K562 (cell line): ENCODE results near the gene GALNT12. TPM values are rescaled to one million over a fixed set of nuclear protein-coding genes. Genes with fewer than 3 reads are reported as not detected.
A peak's percentile ranks its signal among the peaks of the same experiment; 100 is the strongest.

Experiments used
- ATAC-seq: fragments of 200-7000 bp; cut with Tn5 transposase; 3 replicates; pipeline ENCODE4 v1.9.1; 2020; ENCODE audit warnings: moderate library complexity
- BruUV-seq: library from RNA; stranded (reverse); fragments of 400-500 nt; replicated peaks from 2 replicates; lab custom pipeline; 2021; lab: Mats Ljungman, UMichigan
- CTCF ChIA-PET: fragments of 300-600 bp; formaldehyde crosslinking; extraction: SDS; loops from one replicate; lab custom pipeline; 2021; ENCODE audit warnings: low intra/inter-chr PET ratio; lab: Yijun Ruan, JAX
- POLR2A ChIA-PET: fragments of 300-600, 350-650 bp; sonication (Branson Sonifier 250); formaldehyde crosslinking; extraction: SDS; loops from one replicate; lab custom pipeline; 2021; ENCODE audit warnings: antibody characterized with exemption, inconsistent platforms; lab: Yijun Ruan, JAX
- DNase-seq, 4 experiments: peaks; one replicate each; pipeline versions ENCODE4 v3.0.0 to v3.0.0-alpha.2; 2011 to 2018; ENCODE audit warnings: low spot score in 3 of 4, mixed read lengths in 3 of 4; ENCODE audit errors: extremely low read depth in 1 of 4
- FAIRE-seq: peaks from 2 replicates; lab custom pipeline; 2011; peaks lifted over from hg19 to GRCh38; lab: Jason Lieb, UNC
- H2AFZ ChIP-seq: 2 replicates; pipeline ENCODE4 v1.6.0; 2011; ENCODE audit warnings: low read depth, low read length, control low read depth, inconsistent platforms
- H3K27ac ChIP-seq: fragments of 200-600 bp; 3 replicates; pipeline ENCODE4 v1.8.0; 2011; ENCODE audit warnings: low read depth, mild to moderate bottlenecking, control low read depth, inconsistent platforms, low read length, moderate library complexity, mixed read lengths; ENCODE audit errors: extremely low read depth
- H3K27me3 ChIP-seq, 2 experiments: fragments of 300-600 bp in 1 of 2; 2 replicates in 1 of 2; 3 replicates in 1 of 2; pipeline versions ENCODE4 v1.6.0 to v1.8.0; 2011; ENCODE audit warnings: inconsistent platforms in 2 of 2, low read length in 2 of 2, mild to moderate bottlenecking in 1 of 2, mixed read lengths in 1 of 2, moderate library complexity in 1 of 2; ENCODE audit not compliant: control insufficient read depth in 2 of 2, insufficient read depth in 2 of 2
- H3K36me3 ChIP-seq: fragments of 300-600 bp; 3 replicates; pipeline ENCODE4 v1.8.0; 2011; ENCODE audit warnings: mild to moderate bottlenecking, low read length, inconsistent platforms; ENCODE audit not compliant: control insufficient read depth, insufficient read depth
- H3K4me1 ChIP-seq, 2 experiments: fragments of 200-600 bp in 1 of 2; replicated peaks in 1 of 2; 2 replicates in 1 of 2; 3 replicates in 1 of 2; pipeline versions ENCODE4 v1.5.1 to v1.8.0; 2011; ENCODE audit warnings: inconsistent platforms in 2 of 2, low read length in 2 of 2, mild to moderate bottlenecking in 1 of 2, mixed read lengths in 1 of 2, moderate library complexity in 1 of 2; ENCODE audit not compliant: control insufficient read depth in 2 of 2, insufficient read depth in 2 of 2
- H3K4me2 ChIP-seq: 2 replicates; pipeline ENCODE4 v1.6.1; 2011; ENCODE audit warnings: low read length, control low read depth, inconsistent platforms, mixed read lengths; ENCODE audit not compliant: insufficient read depth
- H3K4me3 ChIP-seq: fragments of 200-600 bp; sonication (generic), shearing (Covaris generic); 2 replicates; pipeline ENCODE4 v1.5.1; 2016; ENCODE audit warnings: control low read depth, inconsistent platforms
- H3K79me2 ChIP-seq: fragments of 200-600 bp; 3 replicates; pipeline ENCODE4 v1.8.0; 2011; ENCODE audit warnings: low read length, inconsistent platforms; ENCODE audit not compliant: control insufficient read depth, insufficient read depth
- H3K9ac ChIP-seq, 2 experiments: 2 replicates each; pipeline versions ENCODE4 v1.6.0 to v1.6.1; 2011; ENCODE audit warnings: low read depth in 2 of 2, low read length in 2 of 2, control low read depth in 1 of 2, inconsistent platforms in 1 of 2, mild to moderate bottlenecking in 1 of 2, mixed read lengths in 1 of 2; ENCODE audit not compliant: insufficient read depth in 1 of 2
- H3K9me1 ChIP-seq: one replicate; pipeline ENCODE4 v1.6.0; 2011; ENCODE audit warnings: inconsistent platforms, mild to moderate bottlenecking, low read length, moderate library complexity; ENCODE audit not compliant: control insufficient read depth, insufficient read depth
- H3K9me3 ChIP-seq: replicated peaks from 2 replicates; pipeline ENCODE4 v1.5.1; 2011; ENCODE audit warnings: low read depth, low read length, inconsistent platforms; ENCODE audit not compliant: control insufficient read depth, insufficient read depth
- H4K20me1 ChIP-seq: replicated peaks from 2 replicates; pipeline ENCODE4 v1.6.1; 2011; ENCODE audit warnings: low read length, inconsistent platforms, mixed read lengths; ENCODE audit not compliant: control insufficient read depth, insufficient read depth
- ATF1 ChIP-seq, 2 experiments: fragments of 450-650 bp in 1 of 2; IDR thresholded peaks; 2 replicates each; pipeline ENCODE4 v1.6.1; 2016; ENCODE audit warnings: missing compliant biosample characterization in 1 of 2, missing genetic modification characterization in 1 of 2
- CBX3 ChIP-seq, 2 experiments: IDR thresholded peaks; 1 replicate in 1 of 2; 2 replicates in 1 of 2; pipeline ENCODE4 v1.6.1; 2012; ENCODE audit warnings: inconsistent platforms in 2 of 2, low read length in 2 of 2, borderline replicate concordance in 1 of 2, control low read depth in 1 of 2
- CBX8 ChIP-seq: fragments of 200-600 bp; sonication (generic); IDR thresholded peaks from 2 replicates; pipeline ENCODE4 v1.6.1; 2012; ENCODE audit warnings: borderline replicate concordance, mixed run types, low read depth, mild to moderate bottlenecking, moderate library complexity, mixed read lengths, low read length, control low read depth, inconsistent platforms; ENCODE audit not compliant: poor library complexity, severe bottlenecking; ENCODE audit errors: extremely low read depth
- E2F3 ChIP-seq: fragments of 250-450 bp; sonication (Bioruptor Pico); IDR thresholded peaks from 2 replicates; pipeline ENCODE4 v1.4.0; 2020; ENCODE audit warnings: mild to moderate bottlenecking
- HCFC1 ChIP-seq: IDR thresholded peaks from 2 replicates; pipeline ENCODE4 v1.6.1; 2012; ENCODE audit warnings: low read depth, low read length, improper control_type of control experiment
- HMG20A ChIP-seq: fragments of 450-650 bp; formaldehyde crosslinking; conservative IDR thresholded peaks from 2 replicates; pipeline ENCODE4 v1.4.0; 2020; ENCODE audit warnings: mild to moderate bottlenecking, mixed read lengths
- KDM1A ChIP-seq, 2 experiments: fragments of 450-650 bp; IDR thresholded peaks; 2 replicates each; pipeline ENCODE4 v1.6.1; 2016; ENCODE audit warnings: mild to moderate bottlenecking in 2 of 2
- MED1 ChIP-seq: sonication (generic); formaldehyde crosslinking; IDR thresholded peaks from 2 replicates; pipeline ENCODE4 v1.8.1; 2023; ENCODE audit warnings: missing genetic modification reagents, borderline replicate concordance
- MNT ChIP-seq, 2 experiments: fragments of 450-650 bp; conservative IDR thresholded peaks; 2 replicates each; pipeline ENCODE4 v1.6.1; 2017; ENCODE audit warnings: mild to moderate bottlenecking in 2 of 2, moderate library complexity in 2 of 2
- MXI1 ChIP-seq: IDR thresholded peaks from 2 replicates; pipeline ENCODE4 v1.6.1; 2011; ENCODE audit warnings: low read depth, mild to moderate bottlenecking, improper control_type of control experiment, low read length
- RBM39 ChIP-seq: fragments of 200-400 bp; formaldehyde crosslinking; optimal IDR thresholded peaks from 2 replicates; pipeline ENCODE3; 2018; ENCODE audit warnings: low read depth, low read length
- SFPQ ChIP-seq: fragments of 200-400 bp; formaldehyde crosslinking; IDR thresholded peaks from 2 replicates; pipeline ENCODE4 v1.6.1; 2017; ENCODE audit warnings: mild to moderate bottlenecking, low read depth, low read length, moderate library complexity
- SNAPC5 ChIP-seq: fragments of 250-450 bp; sonication (Bioruptor Pico); IDR thresholded peaks from 2 replicates; pipeline ENCODE4 v1.8.0; 2021; ENCODE audit warnings: moderate library complexity, mild to moderate bottlenecking, inconsistent platforms
- TEAD4 ChIP-seq, 2 experiments: sonication (generic) in 1 of 2; formaldehyde crosslinking in 1 of 2; IDR thresholded peaks; 2 replicates each; pipeline versions ENCODE4 v1.6.1 to v1.8.0; 2012 to 2022; ENCODE audit warnings: borderline replicate concordance in 1 of 2, inconsistent platforms in 1 of 2, low read length in 1 of 2, mild to moderate bottlenecking in 1 of 2, missing genetic modification reagents in 1 of 2
- TRIM24 ChIP-seq, 2 experiments: fragments of 450-650 bp; IDR thresholded peaks; 2 replicates each; pipeline ENCODE4 v1.6.1; 2016
- ZNF644 ChIP-seq: fragments of 200-800 bp; sonication (Bioruptor generic); IDR thresholded peaks from 2 replicates; pipeline ENCODE4 v1.6.1; 2016; ENCODE audit warnings: low read depth, missing genetic modification characterization, missing compliant biosample characterization
- ZNF707 ChIP-seq: fragments of 250-450 bp; sonication (Bioruptor Pico); conservative IDR thresholded peaks from 2 replicates; pipeline ENCODE4 v1.8.0; 2022; ENCODE audit warnings: inconsistent platforms, mild to moderate bottlenecking, moderate library complexity
- WGBS: fragments of 100-300 bp; shearing (Covaris generic); methylation state at CpG from one replicate; pipeline ENCODE4 v1.1.6; 2016; ENCODE audit warnings: low coverage, mixed read lengths; ENCODE audit not compliant: insufficient coverage; ENCODE audit errors: missing lambda C conversion rate; 5-methylcytosine and 5-hydroxymethylcytosine counted together
- in situ Hi-C: fragments of 300-500 bp; cut with MboI; formaldehyde crosslinking; loops from 4 replicates; pipeline ENCODE4 v1.15.0; 2018; ENCODE audit warnings: inconsistent platforms, mixed read lengths
- intact Hi-C: fragments of 100-400 bp; cut with micrococcal nuclease; formaldehyde crosslinking; loops from 2 replicates; pipeline ENCODE4 v1.14.2; 2022
- polyA plus RNA-seq, 8 experiments: library from polyadenylated mRNA; depleted of rRNA in 4 of 8; stranded (reverse) in 5 of 8; unstranded in 3 of 8; fragments of >200 nt; fragmentation: Nextera tagmentation in 2 of 8; fragmentation: Illumina TruSeq in 1 of 8; extraction: Ambion mirVana in 2 of 8; extraction: Trizol in 1 of 8; gene quantifications; 2 replicates each; pipeline versions ENCODE4 v1.2.1 to v1.2.3, GENCODE V29; 2011 to 2014; ENCODE audit warnings: inconsistent platforms in 1 of 8, missing spikeins in 1 of 8
- total RNA-seq, 7 experiments: library from RNA; depleted of rRNA in 6 of 7; stranded (reverse); fragments of >200 nt in 6 of 7; fragmentation: Illumina TruSeq in 2 of 7; extraction: Trizol in 2 of 7; gene quantifications; 2 replicates each; pipeline versions ENCODE4 v1.2.1 to v1.2.3, GENCODE V29; 2011 to 2021; ENCODE audit warnings: low replicate concordance in 1 of 7

GALNT12 gene
- total and polyA plus RNA-seq, 9 of the 15 experiments (the other 6 are each of a cell fraction or from before 2014, with no cell fraction given): 29.7 to 82.9 (median 44.2) TPM

- POLR2A ChIA-PET: interaction anchor here (0.5 to 0.9 kb wide), 2 partner anchors 36 to 206 kb away, joined by 3 read pairs; no protein-coding TSS in a partner anchor
- ATAC-seq (no peak), DNase-seq (no peak), FAIRE-seq (no peak)
- Histone ChIP-seq H3K4me3 (no peak overlapping the region), H3K4me2 (no peak overlapping the region), H3K27ac (no peak overlapping the region), H3K27me3 (no peaks in the 10 kb centered on the region), H3K9ac (no peak overlapping the region), H3K79me2 (no peaks in the 10 kb centered on the region), H3K36me3 (no peaks in the 10 kb centered on the region), H4K20me1 (no peaks in the 10 kb centered on the region), H3K9me3 (peaks cover 4% of the 10 kb centered on the region; the same call in 1 of the 2 replicates), H3K4me1 (peaks cover 0 to 34% of the 10 kb centered on the region in 2 experiments; a peak in 3 of 5 replicates), H3K9me1 (no peaks in the 10 kb centered on the region), H2AFZ (no peak overlapping the region)
- intact Hi-C loops (loop anchor here (5.0 kb wide), 1 partner anchor 208 kb away; no protein-coding TSS in a partner anchor), in situ Hi-C loops (no loop called here)
- CTCF ChIA-PET: no interaction called here
- no TSS peak for BruUV-seq
- WGBS: 83% methylated on average over 8 of the region's 8 CpGs
- TF ChIP-seq TRIM24 (IDR thresholded peaks at IDR 0.05): peak in 1 of 2 experiments; percentile 58; a peak in 1 of 4 replicates
- TF ChIP-seq ZNF707 (CRISPR knock-in tag): no peak
- 0 out of 3 replicates have a peak, but pooled peaks of 1 of the 2 experiments have one; percentile 17 for TF ChIP-seq CBX3 (IDR thresholded peaks at IDR 0.05; ENCODE audit: borderline replicate concordance in 1 of 2, low read length in 2 of 2)
- no peak for TF ChIP-seq ZNF644 (tag)
- no peak for TF ChIP-seq HCFC1
- no peak for TF ChIP-seq MXI1
- TF ChIP-seq SFPQ: no peak
- no peak for TF ChIP-seq CBX8
- no peak for TF ChIP-seq ATF1 (CRISPR knock-in tag; IDR thresholded peaks at IDR 0.05)
- no peak for TF ChIP-seq ATF1 (tag; IDR thresholded peaks at IDR 0.05)
- no peak for TF ChIP-seq TEAD4 (IDR thresholded peaks at IDR 0.05; ENCODE audit: low read length)
- no peak for TF ChIP-seq TEAD4 (CRISPR knock-in tag; IDR thresholded peaks at IDR 0.05; ENCODE audit: borderline replicate concordance)
- no peak for TF ChIP-seq MED1 (CRISPR knock-in tag)
- TF ChIP-seq SNAPC5: no peak
- no peak for TF ChIP-seq E2F3
- no peak for TF ChIP-seq HMG20A (CRISPR knock-in tag)
- TF ChIP-seq KDM1A (IDR thresholded peaks at IDR 0.05): peak in 1 of 2 experiments; percentile 51; a peak in 1 of 4 replicates
- TF ChIP-seq RBM39: no peak
- no peak for TF ChIP-seq MNT (conservative IDR thresholded peaks at IDR 0.05)
Observed at GRCh38 chr9:98869078-98869745, 61.7 kb downstream of the GALNT12 start.
